C4-2B (cell line): ENCODE measurements around the gene CCDC38.

Experiments used
- CTCF ChIP-seq: fragments of 450-650 bp; conservative IDR thresholded peaks from 2 replicates; pipeline ENCODE4 v1.5.1; 2017; ENCODE audit warnings: mild to moderate bottlenecking
- ZFX ChIP-seq: fragments of 450-650 bp; IDR thresholded peaks from 2 replicates; pipeline ENCODE4 v1.6.1; 2017

- TF ChIP-seq CTCF (no peak), ZFX (no peak)
These were observed 1.8 kb upstream of the CCDC38 start for GRCh38 chr12:95944108-95944704.
